ENCODE measurements around the gene LGR6.

- no peak for TF ChIP-seq POLR2A (IDR thresholded peaks at IDR 0.05; ENCODE audit: low read depth)
- TF ChIP-seq CTCF (IDR thresholded peaks at IDR 0.05): no peak
- TF ChIP-seq POLR2AphosphoS5 (IDR thresholded peaks at IDR 0.05): no peak
- TF ChIP-seq EP300 (IDR thresholded peaks at IDR 0.05): no peak
Observed at GRCh38 chr1:202292773-202293172, 99.2 kb downstream of the LGR6 start.

Data from esophagus muscularis mucosa (tissue), 4 donors.